ENCODE data around the gene KCTD1.

GRCh38 chr18:26550998-26551694 is 2.8 kb upstream of the KCTD1 start:
- TF ChIP-seq EP300 (IDR thresholded peaks at IDR 0.05; ENCODE audit: borderline replicate concordance in 1 of 2, control insufficient read depth in 1 of 2, low read depth in 2 of 2, low read length in 2 of 2) (no peak), BCL3 (IDR thresholded peaks at IDR 0.05; ENCODE audit: borderline replicate concordance, insufficient read depth, low read depth, low read length, poor library complexity, severe bottlenecking) (no peak)
